ENCODE data around the gene PRR35. TPM values are rescaled to one million over a fixed set of nuclear protein-coding genes. Genes with fewer than 3 reads are reported as not detected.

PRR35 gene
- total and polyA plus RNA-seq, 2 of the 4 experiments (the other 2 are of a cell fraction) = not detected

DNA sequence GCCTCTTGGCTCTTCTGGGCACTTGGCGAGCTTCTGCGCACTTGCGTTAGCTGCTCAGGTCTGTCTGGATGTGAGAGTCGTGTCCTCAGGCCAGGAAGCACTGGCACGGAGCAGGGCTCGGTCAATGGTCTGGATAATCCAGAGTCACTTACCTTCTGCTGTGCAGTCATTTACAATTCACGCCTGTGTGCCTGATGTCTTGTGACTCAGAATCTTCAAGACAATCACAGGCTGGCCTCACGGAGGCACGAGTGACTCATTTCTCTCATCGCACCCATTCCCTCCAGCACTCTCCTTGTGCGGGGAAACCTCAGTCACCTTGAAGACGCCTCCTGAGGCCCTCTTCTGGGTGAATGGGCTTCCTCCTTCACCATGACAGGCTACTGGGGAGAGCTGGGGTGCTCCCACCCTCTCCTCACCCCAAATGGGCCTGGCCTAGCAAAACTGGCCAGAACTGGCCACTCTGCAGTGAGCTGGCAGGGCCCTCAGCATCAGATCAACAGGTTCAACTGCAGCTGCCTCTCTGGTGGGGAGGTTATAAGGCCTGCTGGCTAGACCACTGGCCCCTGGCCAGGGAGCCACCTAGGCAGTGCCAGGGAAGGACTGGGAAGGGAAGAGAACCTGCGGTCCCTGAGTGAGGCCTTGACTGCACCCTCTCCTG lies 34.5 kb upstream of the PRR35 start:
- H2BK5ac ChIP-seq (ENCODE audit: low read depth, low read length, poor library complexity, severe bottlenecking) = peak overlapping the region; percentile 40
- peak overlapping the region; percentile 87; the same call in 1 of the 2 replicates for H3K9ac ChIP-seq (ENCODE audit: low read depth, low read length)
- H3K4me1 ChIP-seq (ENCODE audit: control insufficient read depth, insufficient read depth, low read length) = peaks cover 21% of the 10 kb centered on the region
- peaks cover 60% of the 10 kb centered on the region for H4K20me1 ChIP-seq (ENCODE audit: insufficient read depth, low read length)
- DNase-seq (peak; percentile 92), ATAC-seq (ENCODE audit: low read depth) (peak; percentile 7)
- no peak overlapping the region for H3K56ac ChIP-seq (ENCODE audit: extremely low read depth, insufficient read depth, low read length)
- H2BK15ac ChIP-seq (ENCODE audit: low read depth, low read length) = no peak overlapping the region
- no peak overlapping the region for H3K4me3 ChIP-seq (ENCODE audit: insufficient read depth, low read depth, low read length)
- dilution Hi-C loops (cut with HindIII; ENCODE audit: low sequenced_read_pairs, unreplicated experiment) (no loop called here), intact Hi-C loops (cut with micrococcal nuclease) (loop anchor here (2.0 to 5.0 kb wide), 3 partner anchors 101 to 123 kb away; partner anchors contain the start of genes DECR2, METTL26 and RAB11FIP3), in situ Hi-C loops (cut with MboI; ENCODE audit: low sequenced_read_pairs) (no loop called here)
- H3K36me3 ChIP-seq (ENCODE audit: control insufficient read depth, insufficient read depth, low read length) = peaks cover 13% of the 10 kb centered on the region
- peak overlapping the region; percentile 92 for H2AK9ac ChIP-seq (replicated peaks; ENCODE audit: low read depth, low read length, poor library complexity)
- peak overlapping the region in 1 of 2 experiments; percentile 1; a peak in 1 of 4 replicates for H4K8ac ChIP-seq (ENCODE audit: low read depth in 2 of 2, low read length in 2 of 2)
- H2BK120ac ChIP-seq (ENCODE audit: low read depth, low read length) = no peak overlapping the region
- no peak overlapping the region for H4K5ac ChIP-seq (ENCODE audit: low read depth, low read length)
- no peak overlapping the region for H3K18ac ChIP-seq (ENCODE audit: low read depth, low read length)
- H3K14ac ChIP-seq (replicated peaks; ENCODE audit: low read depth, low read length) = 0 out of 2 replicates have a peak overlapping the region, but pooled peaks have one; percentile 8
- H4K91ac ChIP-seq (ENCODE audit: insufficient read depth, low read depth, low read length) = no peak overlapping the region
- no peaks in the 10 kb centered on the region for H3K9me3 ChIP-seq (ENCODE audit: control insufficient read depth, insufficient read depth, low read length)
- peaks cover 8 to 67% of the 10 kb centered on the region in 2 experiments; a peak in 2 of 4 replicates for H3K79me1 ChIP-seq (ENCODE audit: low read depth in 1 of 2, low read length in 2 of 2)
- no peak overlapping the region for H2AFZ ChIP-seq (replicated peaks; ENCODE audit: low read length, poor library complexity)
- peak overlapping the region; percentile 98 for H3K4me2 ChIP-seq (ENCODE audit: low read depth, low read length)
- peak overlapping the region; percentile 28 for H3K27ac ChIP-seq (ENCODE audit: insufficient read depth, low read length)
- WGBS, 2 experiments (ENCODE audit: extremely low coverage in 2 of 2, insufficient read length in 1 of 2) = 20% methylated on average over 7 of the region's 13 CpGs; no CpG with 5 or more reads in 1 of the 2 experiments
- H2BK20ac ChIP-seq (ENCODE audit: low read depth, low read length) = no peak overlapping the region
- H2AK5ac ChIP-seq (ENCODE audit: low read depth, low read length) = peak overlapping the region; percentile 91
- H3K4ac ChIP-seq (ENCODE audit: low read depth, low read length) = peak overlapping the region; percentile 13
- H3K23ac ChIP-seq (ENCODE audit: low read depth, low read length) = 0 out of 2 replicates have a peak overlapping the region, but pooled peaks have one; percentile 87
- H3K9me1 ChIP-seq (ENCODE audit: insufficient read depth, low read length) = peaks cover 3% of the 10 kb centered on the region; the same call in 1 of the 2 replicates
- H3K27me3 ChIP-seq (ENCODE audit: control insufficient read depth, insufficient read depth, low read length) = no peaks in the 10 kb centered on the region
- BruUV-seq (replicated peaks) = no TSS peak
- ChIA-PET CTCF (no interaction called here), POLR2A (ENCODE audit: unreplicated experiment) (no interaction called here)
- TF ChIP-seq, protein P1, sequence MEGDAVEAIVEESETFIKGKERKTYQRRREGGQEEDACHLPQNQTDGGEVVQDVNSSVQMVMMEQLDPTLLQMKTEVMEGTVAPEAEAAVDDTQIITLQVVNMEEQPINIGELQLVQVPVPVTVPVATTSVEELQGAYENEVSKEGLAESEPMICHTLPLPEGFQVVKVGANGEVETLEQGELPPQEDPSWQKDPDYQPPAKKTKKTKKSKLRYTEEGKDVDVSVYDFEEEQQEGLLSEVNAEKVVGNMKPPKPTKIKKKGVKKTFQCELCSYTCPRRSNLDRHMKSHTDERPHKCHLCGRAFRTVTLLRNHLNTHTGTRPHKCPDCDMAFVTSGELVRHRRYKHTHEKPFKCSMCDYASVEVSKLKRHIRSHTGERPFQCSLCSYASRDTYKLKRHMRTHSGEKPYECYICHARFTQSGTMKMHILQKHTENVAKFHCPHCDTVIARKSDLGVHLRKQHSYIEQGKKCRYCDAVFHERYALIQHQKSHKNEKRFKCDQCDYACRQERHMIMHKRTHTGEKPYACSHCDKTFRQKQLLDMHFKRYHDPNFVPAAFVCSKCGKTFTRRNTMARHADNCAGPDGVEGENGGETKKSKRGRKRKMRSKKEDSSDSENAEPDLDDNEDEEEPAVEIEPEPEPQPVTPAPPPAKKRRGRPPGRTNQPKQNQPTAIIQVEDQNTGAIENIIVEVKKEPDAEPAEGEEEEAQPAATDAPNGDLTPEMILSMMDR (conservative IDR thresholded peaks at IDR 0.05; ENCODE audit: low read depth, low read length) = no peak
- TF ChIP-seq BHLHE40 (IDR thresholded peaks at IDR 0.05; ENCODE audit: low read depth, low read length) (peak; percentile 91), MAZ (IDR thresholded peaks at IDR 0.05; ENCODE audit: borderline replicate concordance, low read depth, low read length) (no peak), SMC3 (IDR thresholded peaks at IDR 0.05; ENCODE audit: low read depth, low read length) (no peak), RFX5 (IDR thresholded peaks at IDR 0.05; ENCODE audit: low read depth, low read length) (no peak), POLR2A (IDR thresholded peaks at IDR 0.05; ENCODE audit: low read depth, low read length) (no peak), CHD1 (IDR thresholded peaks at IDR 0.05; ENCODE audit: low read depth, low read length) (no peak), RAD21 (IDR thresholded peaks at IDR 0.05; ENCODE audit: low read length) (no peak), NFE2L2 (IDR thresholded peaks at IDR 0.05; ENCODE audit: low read depth, low read length) (no peak), CEBPB (IDR thresholded peaks at IDR 0.05; ENCODE audit: low read depth, low read length) (no peak), MAFK (IDR thresholded peaks at IDR 0.05; ENCODE audit: low read depth, low read length) (no peak), MXI1 (IDR thresholded peaks at IDR 0.05; ENCODE audit: borderline replicate concordance, low read depth, low read length) (0 out of 2 replicates have a peak, but pooled peaks have one; percentile 33), RCOR1 (IDR thresholded peaks at IDR 0.05; ENCODE audit: insufficient replicate concordance, low read length) (no peak)
- TF ChIP-seq, protein P2, sequence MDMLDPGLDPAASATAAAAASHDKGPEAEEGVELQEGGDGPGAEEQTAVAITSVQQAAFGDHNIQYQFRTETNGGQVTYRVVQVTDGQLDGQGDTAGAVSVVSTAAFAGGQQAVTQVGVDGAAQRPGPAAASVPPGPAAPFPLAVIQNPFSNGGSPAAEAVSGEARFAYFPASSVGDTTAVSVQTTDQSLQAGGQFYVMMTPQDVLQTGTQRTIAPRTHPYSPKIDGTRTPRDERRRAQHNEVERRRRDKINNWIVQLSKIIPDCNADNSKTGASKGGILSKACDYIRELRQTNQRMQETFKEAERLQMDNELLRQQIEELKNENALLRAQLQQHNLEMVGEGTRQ (IDR thresholded peaks at IDR 0.05; ENCODE audit: low read depth, low read length) = no peak
- TF ChIP-seq, protein P3, sequence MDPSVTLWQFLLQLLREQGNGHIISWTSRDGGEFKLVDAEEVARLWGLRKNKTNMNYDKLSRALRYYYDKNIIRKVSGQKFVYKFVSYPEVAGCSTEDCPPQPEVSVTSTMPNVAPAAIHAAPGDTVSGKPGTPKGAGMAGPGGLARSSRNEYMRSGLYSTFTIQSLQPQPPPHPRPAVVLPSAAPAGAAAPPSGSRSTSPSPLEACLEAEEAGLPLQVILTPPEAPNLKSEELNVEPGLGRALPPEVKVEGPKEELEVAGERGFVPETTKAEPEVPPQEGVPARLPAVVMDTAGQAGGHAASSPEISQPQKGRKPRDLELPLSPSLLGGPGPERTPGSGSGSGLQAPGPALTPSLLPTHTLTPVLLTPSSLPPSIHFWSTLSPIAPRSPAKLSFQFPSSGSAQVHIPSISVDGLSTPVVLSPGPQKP (IDR thresholded peaks at IDR 0.05; ENCODE audit: borderline replicate concordance, low read depth, low read length) = no peak
